ENCODE results near the gene TPST1. TPM values are rescaled to one million over a fixed set of nuclear protein-coding genes. Genes with fewer than 3 reads are reported as not detected.

TPST1 gene
- total and polyA plus RNA-seq, 9 of the 15 experiments (the other 6 are each of a cell fraction or from before 2014, with no cell fraction given) = 0.15 to 2.2 (median 0.53) TPM

- H3K4me1 ChIP-seq (replicated peaks in 1 of 2; ENCODE audit: control insufficient read depth in 2 of 2, insufficient read depth in 2 of 2, low read length in 2 of 2) = no peaks in the 10 kb centered on the region
- ATAC-seq (no peak), FAIRE-seq (no peak), DNase-seq (ENCODE audit: extremely low read depth in 1 of 4, low spot score in 3 of 4) (no peak)
- H3K27ac ChIP-seq (ENCODE audit: extremely low read depth, low read depth, low read length) = no peak overlapping the region
- H3K36me3 ChIP-seq (ENCODE audit: control insufficient read depth, insufficient read depth, low read length) = no peaks in the 10 kb centered on the region
- 4% methylated on average over 2 of the region's 2 CpGs for WGBS (ENCODE audit: insufficient coverage, low coverage, missing lambda C conversion rate)
- no peak overlapping the region for H3K4me3 ChIP-seq
- no peak overlapping the region for H3K9ac ChIP-seq (ENCODE audit: insufficient read depth in 1 of 2, low read depth in 2 of 2, low read length in 2 of 2)
- no peaks in the 10 kb centered on the region for H3K9me1 ChIP-seq (ENCODE audit: control insufficient read depth, insufficient read depth, low read length)
- no peaks in the 10 kb centered on the region for H4K20me1 ChIP-seq (replicated peaks; ENCODE audit: control insufficient read depth, insufficient read depth, low read length)
- H3K4me2 ChIP-seq (ENCODE audit: insufficient read depth, low read length) = no peak overlapping the region
- POLR2A ChIA-PET = no interaction called here
- 0 out of 2 replicates have a peak, but pooled peaks have one; percentile 42 for TF ChIP-seq ZNF766 (CRISPR knock-in tag; conservative IDR thresholded peaks at IDR 0.05)
- TF ChIP-seq NCOA6 (IDR thresholded peaks at IDR 0.05) = no peak
- TF ChIP-seq ZBED1 (IDR thresholded peaks at IDR 0.05) = no peak
- TF ChIP-seq ZNF695 (CRISPR knock-in tag; IDR thresholded peaks at IDR 0.05) = no peak
- TF ChIP-seq ZBTB1 (CRISPR knock-in tag; IDR thresholded peaks at IDR 0.05; ENCODE audit: borderline replicate concordance, low read depth) = no peak
- no peak for TF ChIP-seq BRF1 (IDR thresholded peaks at IDR 0.05; ENCODE audit: borderline replicate concordance, extremely low read depth, insufficient read length)
- 0 out of 2 replicates have a peak, but pooled peaks have one; percentile 26 for TF ChIP-seq JUN (IDR thresholded peaks at IDR 0.05; ENCODE audit: borderline replicate concordance, low read depth, low read length)
- TF ChIP-seq JUN (CRISPR knock-in tag; IDR thresholded peaks at IDR 0.05; ENCODE audit: borderline replicate concordance) = no peak
- TF ChIP-seq, protein P1, sequence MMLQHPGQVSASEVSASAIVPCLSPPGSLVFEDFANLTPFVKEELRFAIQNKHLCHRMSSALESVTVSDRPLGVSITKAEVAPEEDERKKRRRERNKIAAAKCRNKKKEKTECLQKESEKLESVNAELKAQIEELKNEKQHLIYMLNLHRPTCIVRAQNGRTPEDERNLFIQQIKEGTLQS (IDR thresholded peaks at IDR 0.05) = peak; percentile 54; the same call in 1 of the 2 replicates
- TF ChIP-seq, protein P1 (CRISPR knock-in tag; conservative IDR thresholded peaks at IDR 0.05) = no peak
- TF ChIP-seq RFX5 (IDR thresholded peaks at IDR 0.05; ENCODE audit: low read depth, low read length) = no peak
- TF ChIP-seq HNRNPLL (IDR thresholded peaks at IDR 0.05; ENCODE audit: low read depth, low read length, poor library complexity, severe bottlenecking) = no peak
- TF ChIP-seq RFX7 (CRISPR knock-in tag; IDR thresholded peaks at IDR 0.05) = no peak
- no peak for TF ChIP-seq ZNF507 (tag; conservative IDR thresholded peaks at IDR 0.05)
- peak; percentile 43; the same call in 1 of the 2 replicates for TF ChIP-seq CBFA2T3 (IDR thresholded peaks at IDR 0.05)
- TF ChIP-seq THRA (IDR thresholded peaks at IDR 0.05) = no peak
- no peak for TF ChIP-seq ZNF184 (CRISPR knock-in tag; IDR thresholded peaks at IDR 0.05)
- TF ChIP-seq, protein P2, sequence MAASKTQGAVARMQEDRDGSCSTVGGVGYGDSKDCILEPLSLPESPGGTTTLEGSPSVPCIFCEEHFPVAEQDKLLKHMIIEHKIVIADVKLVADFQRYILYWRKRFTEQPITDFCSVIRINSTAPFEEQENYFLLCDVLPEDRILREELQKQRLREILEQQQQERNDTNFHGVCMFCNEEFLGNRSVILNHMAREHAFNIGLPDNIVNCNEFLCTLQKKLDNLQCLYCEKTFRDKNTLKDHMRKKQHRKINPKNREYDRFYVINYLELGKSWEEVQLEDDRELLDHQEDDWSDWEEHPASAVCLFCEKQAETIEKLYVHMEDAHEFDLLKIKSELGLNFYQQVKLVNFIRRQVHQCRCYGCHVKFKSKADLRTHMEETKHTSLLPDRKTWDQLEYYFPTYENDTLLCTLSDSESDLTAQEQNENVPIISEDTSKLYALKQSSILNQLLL (CRISPR knock-in tag; IDR thresholded peaks at IDR 0.05; ENCODE audit: borderline replicate concordance) = no peak
- no peak overlapping the region for H2AFZ ChIP-seq (ENCODE audit: low read depth, low read length)
- H3K9me3 ChIP-seq (replicated peaks; ENCODE audit: control insufficient read depth, insufficient read depth, low read depth, low read length) = peaks cover 3% of the 10 kb centered on the region; the same call in 1 of the 2 replicates
- no peaks in the 10 kb centered on the region for H3K79me2 ChIP-seq (ENCODE audit: control insufficient read depth, insufficient read depth, low read length)
- in situ Hi-C loops (cut with MboI) (no loop called here), intact Hi-C loops (cut with micrococcal nuclease) (no loop called here)
- peaks cover 2 to 24% of the 10 kb centered on the region in 2 experiments; a peak in 3 of 5 replicates for H3K27me3 ChIP-seq (ENCODE audit: control insufficient read depth in 2 of 2, insufficient read depth in 2 of 2, low read length in 2 of 2)
- CTCF ChIA-PET (ENCODE audit: low intra/inter-chr PET ratio) = no interaction called here
- no TSS peak for BruUV-seq (replicated peaks)
These were observed 21.4 kb upstream of the TPST1 start for GRCh38 chr7:66183700-66184099.

Data from K562 (cell line).